ENCODE measurements around the gene PLD5.

Gene PLD5

DNA sequence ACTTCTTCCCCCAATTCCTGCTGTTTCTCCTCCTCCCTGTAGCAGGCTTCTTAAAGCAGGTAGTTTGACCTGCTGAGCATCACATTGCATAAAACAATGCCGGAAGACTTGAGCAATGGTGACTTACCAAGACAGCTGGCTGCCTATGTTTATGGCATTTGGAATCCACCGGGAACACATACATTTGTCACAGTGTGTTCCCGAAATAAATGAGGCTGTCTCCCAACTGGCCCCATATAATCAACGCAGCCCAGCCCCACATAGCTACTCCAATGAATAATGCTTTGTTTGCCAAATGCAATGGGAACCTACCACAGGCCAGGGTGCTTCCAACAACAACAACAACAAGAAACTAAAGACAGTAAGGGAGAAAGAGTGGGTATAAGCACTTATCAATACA is 339.5 kb downstream of the PLD5 start:
- TF ChIP-seq ZBTB7A (IDR thresholded peaks at IDR 0.05; ENCODE audit: low read depth) (no peak), CEBPB (IDR thresholded peaks at IDR 0.05) (no peak), TCF12 (IDR thresholded peaks at IDR 0.05; ENCODE audit: low read depth) (no peak), YY1 (IDR thresholded peaks at IDR 0.05; ENCODE audit: low read depth) (no peak), TEAD4 (IDR thresholded peaks at IDR 0.05) (no peak), EP300 (IDR thresholded peaks at IDR 0.05; ENCODE audit: borderline replicate concordance) (no peak), EGR1 (IDR thresholded peaks at IDR 0.05) (no peak)
- TF ChIP-seq, protein P1, sequence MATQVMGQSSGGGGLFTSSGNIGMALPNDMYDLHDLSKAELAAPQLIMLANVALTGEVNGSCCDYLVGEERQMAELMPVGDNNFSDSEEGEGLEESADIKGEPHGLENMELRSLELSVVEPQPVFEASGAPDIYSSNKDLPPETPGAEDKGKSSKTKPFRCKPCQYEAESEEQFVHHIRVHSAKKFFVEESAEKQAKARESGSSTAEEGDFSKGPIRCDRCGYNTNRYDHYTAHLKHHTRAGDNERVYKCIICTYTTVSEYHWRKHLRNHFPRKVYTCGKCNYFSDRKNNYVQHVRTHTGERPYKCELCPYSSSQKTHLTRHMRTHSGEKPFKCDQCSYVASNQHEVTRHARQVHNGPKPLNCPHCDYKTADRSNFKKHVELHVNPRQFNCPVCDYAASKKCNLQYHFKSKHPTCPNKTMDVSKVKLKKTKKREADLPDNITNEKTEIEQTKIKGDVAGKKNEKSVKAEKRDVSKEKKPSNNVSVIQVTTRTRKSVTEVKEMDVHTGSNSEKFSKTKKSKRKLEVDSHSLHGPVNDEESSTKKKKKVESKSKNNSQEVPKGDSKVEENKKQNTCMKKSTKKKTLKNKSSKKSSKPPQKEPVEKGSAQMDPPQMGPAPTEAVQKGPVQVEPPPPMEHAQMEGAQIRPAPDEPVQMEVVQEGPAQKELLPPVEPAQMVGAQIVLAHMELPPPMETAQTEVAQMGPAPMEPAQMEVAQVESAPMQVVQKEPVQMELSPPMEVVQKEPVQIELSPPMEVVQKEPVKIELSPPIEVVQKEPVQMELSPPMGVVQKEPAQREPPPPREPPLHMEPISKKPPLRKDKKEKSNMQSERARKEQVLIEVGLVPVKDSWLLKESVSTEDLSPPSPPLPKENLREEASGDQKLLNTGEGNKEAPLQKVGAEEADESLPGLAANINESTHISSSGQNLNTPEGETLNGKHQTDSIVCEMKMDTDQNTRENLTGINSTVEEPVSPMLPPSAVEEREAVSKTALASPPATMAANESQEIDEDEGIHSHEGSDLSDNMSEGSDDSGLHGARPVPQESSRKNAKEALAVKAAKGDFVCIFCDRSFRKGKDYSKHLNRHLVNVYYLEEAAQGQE (IDR thresholded peaks at IDR 0.05; ENCODE audit: low read depth), result no peak

DNA sequence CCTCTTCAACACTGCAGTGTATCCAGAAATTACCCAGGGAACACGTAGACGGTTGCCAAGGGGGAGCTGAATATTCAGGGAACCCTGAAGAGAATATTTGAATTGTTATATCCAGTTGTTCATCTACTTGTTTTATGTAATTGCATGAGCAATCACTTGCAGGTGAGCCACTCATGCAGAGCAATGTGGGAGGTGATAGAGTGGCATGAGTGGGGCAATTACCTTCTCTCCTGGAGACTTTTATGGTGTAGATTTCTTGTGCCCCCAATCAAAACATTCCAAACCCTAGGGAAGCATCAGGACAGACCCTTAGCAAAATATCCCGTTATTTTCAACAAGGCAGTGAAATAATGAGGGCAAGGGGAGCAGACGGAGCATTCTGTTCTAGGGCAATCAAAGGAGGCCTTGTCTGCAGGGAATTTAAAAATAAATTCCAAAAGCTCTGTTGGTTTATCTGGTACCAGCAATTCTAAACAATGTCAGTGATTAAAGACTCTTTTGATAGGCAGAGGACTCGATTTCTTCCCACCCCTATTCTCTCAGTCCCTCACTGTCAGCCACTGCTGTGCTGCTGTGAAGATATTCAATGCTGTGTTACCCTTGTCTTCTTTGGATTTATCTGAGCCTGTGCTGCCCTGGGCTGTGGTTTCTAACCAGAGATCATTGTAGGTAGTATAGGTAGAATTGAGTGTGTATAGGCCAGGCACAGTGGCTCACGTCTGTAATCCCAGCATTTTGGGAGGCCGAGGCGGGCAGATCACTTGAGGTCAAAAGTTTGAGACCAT is 345.4 kb downstream of the PLD5 start:
- TF ChIP-seq, protein P2, sequence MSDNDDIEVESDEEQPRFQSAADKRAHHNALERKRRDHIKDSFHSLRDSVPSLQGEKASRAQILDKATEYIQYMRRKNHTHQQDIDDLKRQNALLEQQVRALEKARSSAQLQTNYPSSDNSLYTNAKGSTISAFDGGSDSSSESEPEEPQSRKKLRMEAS (IDR thresholded peaks at IDR 0.05), result no peak
- TF ChIP-seq EGR1 (IDR thresholded peaks at IDR 0.05), result no peak
- no peak for TF ChIP-seq YY1 (IDR thresholded peaks at IDR 0.05; ENCODE audit: low read depth)
- TF ChIP-seq, protein P3, sequence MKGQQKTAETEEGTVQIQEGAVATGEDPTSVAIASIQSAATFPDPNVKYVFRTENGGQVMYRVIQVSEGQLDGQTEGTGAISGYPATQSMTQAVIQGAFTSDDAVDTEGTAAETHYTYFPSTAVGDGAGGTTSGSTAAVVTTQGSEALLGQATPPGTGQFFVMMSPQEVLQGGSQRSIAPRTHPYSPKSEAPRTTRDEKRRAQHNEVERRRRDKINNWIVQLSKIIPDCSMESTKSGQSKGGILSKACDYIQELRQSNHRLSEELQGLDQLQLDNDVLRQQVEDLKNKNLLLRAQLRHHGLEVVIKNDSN (IDR thresholded peaks at IDR 0.05), result no peak
- no peak for TF ChIP-seq TEAD4 (IDR thresholded peaks at IDR 0.05)
- no peak for TF ChIP-seq TCF12 (IDR thresholded peaks at IDR 0.05; ENCODE audit: low read depth)

DNA sequence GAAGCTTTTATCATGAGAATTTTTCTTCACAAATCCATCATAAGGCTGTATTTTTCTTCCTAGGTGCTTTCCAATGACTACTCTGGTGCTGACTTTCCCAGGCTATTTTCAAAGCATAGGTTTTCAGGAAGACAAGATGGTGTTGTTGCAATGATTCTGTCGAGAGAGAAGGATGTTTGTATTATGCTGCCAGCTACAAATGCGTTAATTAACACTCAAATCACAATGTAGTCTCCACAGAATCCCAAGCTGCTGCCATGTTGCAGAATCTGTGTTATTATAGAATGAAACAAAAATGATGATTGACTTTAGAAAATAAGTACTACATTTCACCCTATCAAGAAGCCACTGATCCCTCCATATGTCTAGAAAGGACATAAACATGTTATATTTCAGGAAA is 346.1 kb downstream of the PLD5 start:
- TF ChIP-seq CEBPB (IDR thresholded peaks at IDR 0.05) (no peak), TAF1 (IDR thresholded peaks at IDR 0.05; ENCODE audit: low read depth) (no peak), EGR1 (IDR thresholded peaks at IDR 0.05) (no peak)

DNA sequence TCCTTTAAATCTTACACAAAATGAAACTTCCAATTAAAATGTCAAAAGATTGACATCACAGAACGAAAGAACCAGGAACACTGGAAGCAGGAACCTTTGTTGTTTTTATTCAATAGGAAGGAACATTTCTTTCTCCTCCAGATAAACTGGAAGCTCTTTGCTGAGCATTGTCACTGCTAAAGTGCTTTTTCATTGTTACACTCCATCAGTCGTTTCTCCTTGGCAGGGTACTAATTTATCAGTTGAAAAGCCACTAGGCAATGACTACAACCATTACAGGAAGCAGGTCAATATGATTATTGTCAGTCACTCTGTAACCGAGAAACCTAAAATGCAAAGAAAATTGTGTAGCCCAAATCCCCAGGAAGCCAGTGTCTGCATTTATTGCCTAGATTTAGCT is 362.4 kb downstream of the PLD5 start:
- TF ChIP-seq YY1 (IDR thresholded peaks at IDR 0.05; ENCODE audit: low read depth) (no peak), CREB1 (IDR thresholded peaks at IDR 0.05; ENCODE audit: low read depth) (no peak), FOXM1 (IDR thresholded peaks at IDR 0.05; ENCODE audit: borderline replicate concordance, low read depth) (no peak), CEBPB (IDR thresholded peaks at IDR 0.05) (no peak), EGR1 (IDR thresholded peaks at IDR 0.05) (no peak), TEAD4 (IDR thresholded peaks at IDR 0.05) (no peak), TCF12 (IDR thresholded peaks at IDR 0.05; ENCODE audit: low read depth) (no peak), NFIC (IDR thresholded peaks at IDR 0.05) (no peak), TAF1 (IDR thresholded peaks at IDR 0.05; ENCODE audit: low read depth) (no peak), ZBTB7A (IDR thresholded peaks at IDR 0.05; ENCODE audit: low read depth) (no peak), RAD21 (IDR thresholded peaks at IDR 0.05; ENCODE audit: low read depth) (no peak)
- TF ChIP-seq, protein P1 (IDR thresholded peaks at IDR 0.05; ENCODE audit: low read depth), result no peak
- TF ChIP-seq, protein P3 (IDR thresholded peaks at IDR 0.05), result no peak
- TF ChIP-seq, protein P2 (IDR thresholded peaks at IDR 0.05), result no peak

DNA sequence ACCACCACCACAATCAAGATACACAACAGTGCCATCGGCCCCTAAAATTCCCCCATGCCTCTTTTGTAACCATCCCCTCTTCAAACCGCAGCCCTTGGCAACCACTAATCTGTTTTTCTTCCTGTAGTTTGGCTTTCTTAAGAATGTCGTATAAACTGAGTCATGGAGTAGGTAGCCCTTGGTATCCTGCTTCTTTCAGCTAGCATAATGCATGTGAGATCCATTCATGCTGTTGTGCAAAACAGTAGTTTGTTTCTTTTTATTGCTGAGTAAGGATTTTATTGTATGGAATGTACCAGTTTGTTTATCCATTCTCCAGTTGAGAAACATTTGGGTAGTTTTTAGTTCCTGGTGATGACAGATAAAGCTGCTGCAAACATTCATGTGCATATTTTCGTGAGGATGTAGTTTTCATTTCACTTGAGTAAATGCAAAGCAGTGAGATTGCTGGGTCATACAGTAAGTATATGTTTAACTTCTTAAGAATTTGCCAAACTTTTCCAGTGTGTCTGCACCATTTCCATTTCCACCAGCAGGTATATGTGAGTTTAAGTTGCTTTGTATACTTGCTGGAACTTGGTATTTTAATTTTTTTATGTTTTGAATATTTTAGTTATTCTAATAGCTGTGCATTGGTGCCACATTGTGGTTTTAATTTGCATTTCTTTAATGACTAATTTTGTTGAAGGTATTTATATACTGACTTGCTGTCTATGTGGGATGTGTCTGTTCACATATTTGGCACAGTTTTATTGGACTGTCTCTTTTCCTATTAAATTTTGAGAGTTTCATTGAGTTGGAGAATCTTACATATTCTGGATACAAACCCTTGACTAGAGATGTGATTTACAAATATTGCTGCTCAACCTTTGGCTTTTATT is 377.2 kb downstream of the PLD5 start:
- no peak for TF ChIP-seq TCF12 (IDR thresholded peaks at IDR 0.05; ENCODE audit: low read depth)
- no peak for TF ChIP-seq TEAD4 (IDR thresholded peaks at IDR 0.05)
- TF ChIP-seq ZBTB7A (IDR thresholded peaks at IDR 0.05; ENCODE audit: low read depth), result no peak
- TF ChIP-seq, protein P2 (IDR thresholded peaks at IDR 0.05), result no peak
- no peak for TF ChIP-seq EP300 (IDR thresholded peaks at IDR 0.05; ENCODE audit: borderline replicate concordance)
- no peak for TF ChIP-seq TAF1 (IDR thresholded peaks at IDR 0.05; ENCODE audit: low read depth)
- no peak for TF ChIP-seq NFIC (IDR thresholded peaks at IDR 0.05)
- TF ChIP-seq CEBPB (IDR thresholded peaks at IDR 0.05), result no peak
- TF ChIP-seq CREB1 (IDR thresholded peaks at IDR 0.05; ENCODE audit: low read depth), result no peak
- TF ChIP-seq RAD21 (IDR thresholded peaks at IDR 0.05; ENCODE audit: low read depth), result no peak
- no peak for TF ChIP-seq EGR1 (IDR thresholded peaks at IDR 0.05)
- TF ChIP-seq FOXM1 (IDR thresholded peaks at IDR 0.05; ENCODE audit: borderline replicate concordance, low read depth), result no peak
- TF ChIP-seq, protein P3 (IDR thresholded peaks at IDR 0.05), result no peak
- TF ChIP-seq, protein P1 (IDR thresholded peaks at IDR 0.05; ENCODE audit: low read depth), result no peak
- no peak for TF ChIP-seq YY1 (IDR thresholded peaks at IDR 0.05; ENCODE audit: low read depth)
